HG03457 (cell line): ENCODE data around the gene CABP4.

ENCODE experiments used
- ATAC-seq: cut with Tn5 transposase; IDR thresholded peaks from one replicate; pipeline ENCODE4 v1.9.1; 2021; ENCODE audit warnings: moderate number of reproducible peaks; ENCODE audit not compliant: unreplicated experiment

The CABP4 gene

GRCh38 chr11:67494371-67495233 lies 39.4 kb downstream of the CABP4 start:
- no peak for ATAC-seq

- no peak for ATAC-seq
Measured at GRCh38 chr11:67495234-67496005, 40.3 kb downstream of the CABP4 start.

- ATAC-seq = no peak
Measured at GRCh38 chr11:67496113-67496512, 41.0 kb downstream of the CABP4 start.

GRCh38 chr11:67497656-67498291 lies 42.6 kb downstream of the CABP4 start:
- ATAC-seq = no peak

GRCh38 chr11:67498544-67498972 lies 43.4 kb downstream of the CABP4 start:
- ATAC-seq = no peak

GRCh38 chr11:67499808-67500483 lies 44.8 kb downstream of the CABP4 start:
- ATAC-seq = no peak

GRCh38 chr11:67500484-67500821 lies 45.3 kb downstream of the CABP4 start:
- no peak for ATAC-seq

GRCh38 chr11:67500831-67501715 lies 45.9 kb downstream of the CABP4 start:
- ATAC-seq = no peak

- no peak for ATAC-seq
Measured at GRCh38 chr11:67501854-67502253, 46.7 kb downstream of the CABP4 start.

GRCh38 chr11:67502328-67502979 lies 47.3 kb downstream of the CABP4 start:
- no peak for ATAC-seq

GRCh38 chr11:67503119-67504004 lies 48.2 kb downstream of the CABP4 start:
- ATAC-seq = no peak

GRCh38 chr11:67504005-67504949 lies 49.1 kb downstream of the CABP4 start:
- ATAC-seq = no peak

GRCh38 chr11:67504950-67505581 lies 49.9 kb downstream of the CABP4 start, which contains the start of gene PITPNM1:
Gene PITPNM1, minus strand, starts transcription at chr11:67505363. Its CDS starts 1,183 bp downstream, at chr11:67504180.
- ATAC-seq = no peak

- ATAC-seq = no peak
Measured at GRCh38 chr11:67505605-67506396, 50.6 kb downstream of the CABP4 start.

GRCh38 chr11:67506426-67507051 lies 51.4 kb downstream of the CABP4 start:
- no peak for ATAC-seq
